Skeletal muscle tissue (tissue), 4 donors: ENCODE measurements around the gene GRID1. TPM values are rescaled to one million over a fixed set of nuclear protein-coding genes. Genes with fewer than 3 reads are reported as not detected.

ENCODE experiments used
- H3K27ac ChIP-seq: one replicate; pipeline ENCODE4 v1.7.0; 2013; ENCODE audit warnings: mild to moderate bottlenecking, low read depth, low read length, inconsistent platforms
- H3K27me3 ChIP-seq, 3 donors: one replicate each; pipeline ENCODE4 v1.7.0; 2013; ENCODE audit warnings: low read length in 3 of 3; ENCODE audit not compliant: control insufficient read depth in 3 of 3, insufficient read depth in 3 of 3
- H3K36me3 ChIP-seq, 3 donors: one replicate each; pipeline ENCODE4 v1.7.0; 2013; ENCODE audit warnings: low read length in 3 of 3; ENCODE audit not compliant: control insufficient read depth in 3 of 3, insufficient read depth in 3 of 3
- H3K4me1 ChIP-seq, 3 donors: one replicate each; pipeline ENCODE4 v1.7.0; 2013; ENCODE audit warnings: low read length in 3 of 3, mild to moderate bottlenecking in 3 of 3; ENCODE audit not compliant: control insufficient read depth in 3 of 3, insufficient read depth in 3 of 3
- H3K4me3 ChIP-seq, 3 donors: one replicate each; pipeline ENCODE4 v1.7.0; 2013; ENCODE audit warnings: low read length in 3 of 3
- H3K9ac ChIP-seq, 3 donors: one replicate each; pipeline ENCODE4 v1.7.0; 2013; ENCODE audit warnings: low read length in 3 of 3, mild to moderate bottlenecking in 3 of 3, moderate library complexity in 2 of 3, low read depth in 1 of 3
- H3K9me3 ChIP-seq, 3 donors: one replicate each; pipeline ENCODE4 v1.7.0; 2013; ENCODE audit warnings: low read length in 3 of 3; ENCODE audit not compliant: control insufficient read depth in 3 of 3
- total RNA-seq: library from RNA; depleted of rRNA; stranded (reverse); fragments of >200 nt; gene quantifications from one replicate; pipeline ENCODE4 v1.2.3, GENCODE V29; 2014
- donor health status: Osteomylitis.

Gene GRID1
- total RNA-seq, 1 donor from 2014 or later: 2.1 TPM

DNA sequence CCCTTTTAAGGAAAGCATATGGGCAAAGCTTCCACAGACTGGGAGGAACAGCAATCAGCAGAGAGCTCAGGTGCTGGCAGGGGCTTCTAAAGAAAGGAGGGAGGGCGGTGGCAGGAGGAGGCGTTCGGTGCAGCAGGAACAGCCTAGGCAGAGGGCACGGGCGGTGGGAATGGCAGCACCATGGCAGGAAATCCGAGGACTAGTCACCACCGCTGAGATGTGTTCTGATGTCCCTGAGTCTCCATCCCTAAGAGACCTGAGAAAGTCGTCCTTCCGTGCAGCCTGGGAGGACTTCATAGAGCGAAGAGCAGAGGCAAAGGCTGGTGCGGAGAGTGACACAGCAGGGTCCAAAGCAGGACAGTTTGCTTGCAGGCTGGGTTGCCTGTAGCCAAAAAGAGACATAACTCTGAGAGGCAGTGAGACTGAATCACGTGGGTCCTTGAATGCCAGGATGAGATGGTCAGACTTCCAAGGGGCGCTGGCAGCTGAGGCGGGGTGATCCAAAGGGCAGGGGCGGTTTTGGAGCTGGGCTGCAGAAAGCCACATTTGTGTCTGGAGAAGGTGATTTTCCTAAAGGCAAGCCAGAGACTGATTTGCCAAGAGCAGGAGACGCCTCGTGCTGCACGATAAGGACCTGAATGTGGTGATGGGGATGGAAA, 35.8 kb upstream of the GRID1 start:
- H3K9ac ChIP-seq: no peak overlapping the region

DNA sequence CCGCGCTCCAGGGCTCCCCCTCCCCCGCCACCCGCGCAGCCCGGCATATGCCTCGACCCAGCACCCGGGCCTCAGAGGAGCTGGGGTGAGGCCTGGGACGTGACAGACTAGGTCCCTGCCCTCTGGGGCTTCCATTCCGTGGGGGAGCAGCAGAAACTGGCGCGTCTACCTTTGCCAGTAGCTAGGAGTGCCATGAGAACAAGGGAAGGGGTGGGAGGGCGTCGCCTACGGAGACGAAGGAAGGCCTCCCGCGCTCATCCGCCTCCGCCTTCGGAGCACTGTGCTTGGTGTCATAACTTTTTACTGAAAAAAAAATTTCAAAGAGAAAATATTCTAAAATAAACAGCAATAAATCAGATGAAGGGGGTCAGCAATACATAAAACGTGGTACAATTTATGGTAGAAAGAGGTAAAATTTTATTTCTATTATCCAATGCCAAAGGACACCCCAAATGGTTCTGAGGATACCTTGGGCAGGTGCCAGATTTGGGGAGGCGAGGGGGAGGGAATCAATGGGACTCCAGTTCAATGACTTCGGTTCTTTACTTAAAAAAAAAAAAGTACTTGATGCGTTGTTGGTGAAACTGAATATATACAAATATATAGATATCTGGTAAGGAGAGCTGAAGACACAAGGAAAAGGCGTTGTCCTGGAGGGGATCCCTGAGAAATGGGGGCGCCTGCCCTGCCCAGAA, 35.1 kb upstream of the GRID1 start:
- H3K4me3 ChIP-seq: peak overlapping the region; percentile 23 to 82 (median 80)
- no peaks in the 10 kb centered on the region for H3K9me3 ChIP-seq
- H3K4me1 ChIP-seq: peaks cover 18 to 34% (median 30%) of the 10 kb centered on the region in 3 donors
- peak overlapping the region in 2 of 3 donors; percentile 10 to 78 for H3K9ac ChIP-seq
- no peak overlapping the region for H3K27ac ChIP-seq
- peaks cover 3 to 17% (median 9%) of the 10 kb centered on the region in 3 donors for H3K27me3 ChIP-seq
- no peaks in the 10 kb centered on the region for H3K36me3 ChIP-seq

More for the DNA sequence above, 35.8 kb upstream of the GRID1 start:
- Histone ChIP-seq H3K4me1 (peaks cover 18 to 34% (median 30%) of the 10 kb centered on the region in 3 donors), H3K9me3 (no peaks in the 10 kb centered on the region), H3K4me3 (peak overlapping the region; percentile 24 to 49 (median 36)), H3K27me3 (peaks cover 3 to 17% (median 9%) of the 10 kb centered on the region in 3 donors), H3K27ac (no peak overlapping the region), H3K36me3 (no peaks in the 10 kb centered on the region)

DNA sequence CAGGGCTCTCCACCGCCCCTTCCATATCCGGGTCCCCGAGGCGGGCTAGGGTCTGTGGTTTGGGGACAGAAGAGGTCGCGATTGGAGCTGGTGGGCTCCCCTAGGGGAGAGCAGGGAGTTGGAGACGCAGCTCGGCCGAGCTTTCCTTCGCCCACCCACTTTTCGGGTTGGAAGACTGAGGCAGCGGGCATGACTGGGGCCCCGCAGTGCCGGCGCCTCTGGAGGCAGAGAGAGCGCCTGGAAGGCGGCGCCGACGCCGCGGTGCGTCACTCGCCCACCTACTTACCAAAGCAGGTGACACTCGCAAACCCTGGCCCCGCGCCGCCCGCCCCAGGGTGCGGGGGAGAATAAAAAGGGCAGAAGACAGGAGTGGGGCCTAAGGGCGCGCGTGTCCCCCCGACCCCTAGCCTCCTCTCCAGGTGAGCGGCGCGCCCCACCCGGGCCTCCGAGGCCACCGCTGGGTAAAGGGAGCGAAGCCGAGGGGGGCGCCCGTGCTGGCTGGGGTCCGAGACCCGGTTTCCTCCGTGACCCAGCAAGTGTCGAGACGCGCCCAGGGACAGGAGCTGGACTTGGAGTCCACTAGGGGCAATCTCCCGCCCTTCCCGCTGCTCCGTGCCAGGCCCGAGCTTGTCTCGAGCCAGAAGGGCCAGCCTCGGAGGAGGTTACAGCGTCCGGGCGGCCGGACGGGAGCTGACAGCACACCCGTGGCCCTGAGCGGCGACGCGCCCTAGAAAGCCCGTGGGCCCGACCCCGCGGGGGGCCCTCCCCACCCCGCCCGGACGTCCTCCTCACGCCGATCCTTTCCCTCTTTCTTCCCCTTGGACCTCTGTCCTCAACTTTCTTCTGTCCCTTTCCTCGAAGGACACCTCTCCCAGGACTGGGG, 34.4 kb upstream of the GRID1 start:
- Histone ChIP-seq H3K9ac (peak overlapping the region; percentile 33 to 78 (median 65)), H3K4me1 (peaks cover 18 to 34% (median 30%) of the 10 kb centered on the region in 3 donors), H3K9me3 (no peaks in the 10 kb centered on the region), H3K4me3 (peak overlapping the region; percentile 69 to 82 (median 80)), H3K36me3 (no peaks in the 10 kb centered on the region), H3K27me3 (peaks cover 3 to 17% (median 9%) of the 10 kb centered on the region in 3 donors), H3K27ac (no peak overlapping the region)

DNA sequence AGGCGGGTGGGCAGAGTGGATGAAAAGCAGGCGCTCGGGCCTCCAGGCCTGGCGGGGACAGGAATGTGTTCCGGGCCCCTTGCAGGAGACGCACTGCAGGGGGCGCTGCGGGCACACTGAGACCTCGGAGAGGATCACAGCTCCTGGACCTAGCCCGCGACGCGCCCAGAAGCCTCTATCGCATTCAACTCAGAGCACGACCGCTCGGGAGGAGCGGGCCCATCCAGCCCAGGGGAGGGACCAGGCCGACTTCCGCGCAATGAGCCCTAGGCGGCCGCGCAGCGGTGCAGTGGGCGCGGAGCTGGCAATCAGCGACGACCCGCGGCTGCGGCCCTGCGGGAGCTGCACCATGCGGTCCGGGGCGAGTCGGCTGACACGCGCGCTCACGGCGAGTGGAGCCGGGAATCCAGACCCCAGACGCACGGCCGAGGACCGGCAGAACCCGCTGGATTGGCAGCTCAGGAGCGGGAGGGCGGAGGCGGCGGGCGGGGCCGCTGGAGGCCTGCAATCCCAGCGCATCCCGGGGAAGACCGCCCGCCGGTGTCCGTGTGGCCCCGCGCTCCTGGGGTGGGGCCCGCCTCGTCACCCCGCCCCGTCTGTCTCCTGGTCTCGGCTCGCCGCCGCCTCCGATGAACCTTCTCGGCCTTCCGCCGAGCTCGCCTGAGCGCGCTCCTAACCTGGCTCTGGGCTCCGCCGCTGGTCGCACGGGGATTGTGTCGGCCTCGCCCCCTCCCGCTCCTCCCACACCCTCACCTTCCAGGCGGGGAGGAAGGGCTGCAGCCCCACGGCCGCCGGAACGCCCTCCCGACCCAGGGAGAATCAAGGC, 33.5 kb upstream of the GRID1 start:
- H3K4me3 ChIP-seq: peak overlapping the region; percentile 69 to 82 (median 80)
- H3K36me3 ChIP-seq: no peaks in the 10 kb centered on the region
- no peaks in the 10 kb centered on the region for H3K9me3 ChIP-seq
- peak overlapping the region; percentile 51 to 78 (median 65) for H3K9ac ChIP-seq
- peak overlapping the region; percentile 25 for H3K27ac ChIP-seq
- peaks cover 18 to 34% (median 30%) of the 10 kb centered on the region in 3 donors for H3K4me1 ChIP-seq
- peaks cover 3 to 17% (median 9%) of the 10 kb centered on the region in 3 donors for H3K27me3 ChIP-seq

DNA sequence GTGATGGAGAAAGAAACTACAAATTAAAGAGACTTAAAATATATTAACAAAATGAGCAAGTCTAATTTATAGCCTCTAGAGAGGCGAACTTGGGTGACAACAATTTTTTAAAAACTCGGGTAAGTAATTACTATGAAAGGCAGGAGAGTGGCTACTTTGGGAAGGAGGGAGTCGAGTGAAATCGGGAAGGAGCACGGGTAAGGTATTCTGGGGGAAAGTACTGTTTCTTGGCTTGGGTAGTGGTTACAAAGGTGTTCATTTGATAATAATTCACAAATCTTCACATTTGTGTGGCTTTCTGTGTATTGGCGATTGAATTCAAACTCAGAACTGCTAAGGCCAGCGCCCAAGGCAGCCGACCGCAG, 32.9 kb upstream of the GRID1 start:
- H3K4me3 ChIP-seq: no peak overlapping the region
- H3K27me3 ChIP-seq: peaks cover 3 to 17% (median 9%) of the 10 kb centered on the region in 3 donors
- H3K27ac ChIP-seq: no peak overlapping the region
- peaks cover 18 to 34% (median 30%) of the 10 kb centered on the region in 3 donors for H3K4me1 ChIP-seq
- H3K9me3 ChIP-seq: no peaks in the 10 kb centered on the region
- no peaks in the 10 kb centered on the region for H3K36me3 ChIP-seq
- H3K9ac ChIP-seq: peak overlapping the region; percentile 51 to 78 (median 57)

DNA sequence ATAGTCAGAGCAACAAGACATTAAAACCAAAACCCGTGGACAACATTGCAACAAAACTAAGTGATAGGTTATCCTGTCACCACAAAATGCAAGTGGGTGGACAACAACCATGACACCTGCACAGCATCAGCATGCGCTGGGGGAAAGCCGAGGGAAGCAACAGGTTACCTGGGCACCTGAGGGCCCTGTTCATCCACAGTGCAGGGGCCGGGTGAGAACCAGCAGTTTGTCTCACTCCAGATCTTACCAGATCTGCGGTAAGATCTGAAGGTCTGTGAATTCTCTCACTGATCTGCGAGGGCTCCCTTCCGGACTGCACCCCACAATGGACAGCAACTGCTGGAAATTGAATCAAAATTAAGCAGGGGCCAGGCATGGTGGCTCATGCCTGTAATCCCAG, 30.5 kb upstream of the GRID1 start:
- Histone ChIP-seq H3K27me3 (peaks cover 9 to 14% (median 11%) of the 10 kb centered on the region in 3 donors), H3K4me3 (no peak overlapping the region), H3K9me3 (no peaks in the 10 kb centered on the region), H3K27ac (no peak overlapping the region), H3K9ac (no peak overlapping the region), H3K4me1 (peaks cover 9 to 24% (median 19%) of the 10 kb centered on the region in 3 donors), H3K36me3 (no peaks in the 10 kb centered on the region)

DNA sequence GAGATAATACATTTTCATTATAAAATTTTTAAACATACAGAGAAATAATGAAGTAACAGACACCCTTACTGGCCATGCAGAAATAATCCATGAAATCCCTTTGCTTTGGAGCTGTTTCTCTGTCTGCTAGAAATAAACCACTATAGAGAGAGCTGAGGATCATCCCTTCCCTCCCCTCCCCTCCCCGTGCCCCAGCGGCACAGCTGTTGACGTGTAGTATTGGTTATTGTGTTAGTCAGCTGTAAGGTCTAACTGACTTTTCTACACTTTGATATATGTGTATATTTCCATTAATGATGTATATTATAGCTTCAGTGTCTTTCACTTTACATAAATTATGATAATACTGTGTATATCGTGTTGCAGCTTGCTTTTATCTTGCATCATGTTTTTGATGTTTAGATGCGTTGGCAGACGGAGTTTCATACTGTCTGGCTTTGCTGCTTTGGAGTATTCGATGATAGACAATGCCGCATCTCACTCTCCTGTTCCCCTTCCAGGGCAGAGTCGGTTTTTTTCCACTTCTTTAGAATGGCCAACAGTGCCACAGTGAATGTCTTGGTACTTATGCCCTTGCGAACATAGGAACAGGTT, 27.4 kb upstream of the GRID1 start:
- Histone ChIP-seq H3K9me3 (no peaks in the 10 kb centered on the region), H3K9ac (no peak overlapping the region), H3K27me3 (peaks cover 14 to 28% (median 28%) of the 10 kb centered on the region in 3 donors), H3K4me3 (no peak overlapping the region), H3K27ac (no peak overlapping the region), H3K36me3 (no peaks in the 10 kb centered on the region), H3K4me1 (peaks cover 0 to 3% (median 0%) of the 10 kb centered on the region in 3 donors)

DNA sequence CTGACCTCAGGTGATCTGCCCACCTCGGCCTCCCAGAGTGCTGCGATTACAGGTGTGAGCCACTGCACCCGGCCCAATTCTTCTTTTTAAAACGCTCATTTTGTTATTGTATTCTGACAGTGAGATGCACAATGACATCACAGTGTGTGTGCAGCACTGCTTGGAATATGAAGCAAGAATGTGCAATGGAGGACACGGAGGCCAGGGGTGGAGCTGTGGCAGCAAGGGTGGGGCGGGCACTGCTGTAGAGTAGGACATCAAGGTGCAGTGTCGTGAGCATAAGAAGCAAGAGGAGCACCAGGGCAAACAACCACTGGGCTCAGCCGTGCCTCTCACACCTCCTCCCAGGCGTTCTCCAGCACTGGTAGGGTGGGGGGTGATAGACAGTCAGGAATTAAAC, 26.8 kb upstream of the GRID1 start:
- H3K36me3 ChIP-seq: no peaks in the 10 kb centered on the region
- H3K4me1 ChIP-seq: peaks cover 0 to 3% (median 0%) of the 10 kb centered on the region in 3 donors
- H3K27ac ChIP-seq: no peak overlapping the region
- H3K4me3 ChIP-seq: no peak overlapping the region
- H3K9ac ChIP-seq: no peak overlapping the region
- H3K9me3 ChIP-seq: no peaks in the 10 kb centered on the region
- peaks cover 15 to 30% (median 30%) of the 10 kb centered on the region in 3 donors for H3K27me3 ChIP-seq

DNA sequence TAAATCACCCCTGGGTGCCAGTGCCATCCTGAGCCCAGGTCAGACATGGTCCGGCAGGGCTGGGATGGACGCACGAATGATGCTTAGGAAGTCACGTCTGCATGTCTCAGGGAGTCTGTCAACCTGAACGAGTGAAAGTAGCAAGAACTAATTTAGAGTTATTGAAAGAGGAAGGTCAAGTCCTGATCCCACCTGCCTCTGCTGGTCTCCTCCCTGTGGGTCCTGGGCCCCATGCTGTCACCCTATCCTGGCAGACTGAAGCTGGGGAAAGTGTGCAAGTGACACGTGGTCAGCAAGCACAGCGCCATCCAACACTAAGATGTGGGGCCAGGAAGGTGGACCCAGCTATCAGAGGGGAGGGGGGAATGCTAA, 26.1 kb upstream of the GRID1 start:
- no peak overlapping the region for H3K9ac ChIP-seq
- H3K4me1 ChIP-seq: peaks cover 0 to 3% (median 0%) of the 10 kb centered on the region in 3 donors
- peaks cover 22 to 37% (median 36%) of the 10 kb centered on the region in 3 donors for H3K27me3 ChIP-seq
- no peak overlapping the region for H3K27ac ChIP-seq
- H3K9me3 ChIP-seq: no peaks in the 10 kb centered on the region
- no peak overlapping the region for H3K4me3 ChIP-seq
- no peaks in the 10 kb centered on the region for H3K36me3 ChIP-seq
